NCI-H1092 treated with DMSO at 0.1 percent for 48 hours (cell line): ENCODE data around the gene MYO10.
"Not testable (repeated sequence)": the region's sequence is repeated elsewhere in the genome, so short reads cannot be mapped to it uniquely, and the experiment has no call there.

ENCODE experiments used
- DNase-seq: peaks from one replicate; lab custom pipeline; 2025; lab: John Stamatoyannopoulos, UW

MYO10 gene

DNA sequence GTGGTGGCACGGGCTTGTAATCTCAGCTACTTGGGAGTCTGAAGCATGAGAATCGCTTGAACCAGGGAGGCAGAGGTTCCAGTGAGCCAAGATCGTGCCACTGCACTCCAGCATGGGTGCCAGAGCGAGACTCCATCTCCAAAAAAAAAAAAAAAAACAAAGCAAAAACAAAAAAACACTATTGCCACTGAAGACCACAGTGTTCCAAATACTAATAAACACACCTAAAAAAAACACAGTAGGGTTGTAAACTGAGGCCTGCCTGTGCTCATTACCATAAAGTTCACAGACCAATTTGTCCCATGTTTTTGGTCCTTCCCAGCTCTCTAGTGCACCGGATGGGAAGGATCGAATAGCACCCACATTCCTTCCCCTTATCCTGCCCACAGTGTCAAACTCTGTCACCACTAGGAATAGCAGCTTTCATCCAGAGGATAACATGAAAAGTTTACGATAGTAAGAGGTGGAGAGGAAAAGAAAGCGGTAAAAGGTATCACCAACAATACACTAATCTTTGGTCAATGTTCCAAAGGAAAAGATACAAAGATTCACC is 49.2 kb downstream of the MYO10 start:
- DNase-seq, result no peak

- DNase-seq, result no peak
These were observed 49.7 kb downstream of the MYO10 start for GRCh38 chr5:16886366-16886736.

GRCh38 chr5:16885635-16886365 is 50.3 kb downstream of the MYO10 start:
- no peak for DNase-seq

DNA sequence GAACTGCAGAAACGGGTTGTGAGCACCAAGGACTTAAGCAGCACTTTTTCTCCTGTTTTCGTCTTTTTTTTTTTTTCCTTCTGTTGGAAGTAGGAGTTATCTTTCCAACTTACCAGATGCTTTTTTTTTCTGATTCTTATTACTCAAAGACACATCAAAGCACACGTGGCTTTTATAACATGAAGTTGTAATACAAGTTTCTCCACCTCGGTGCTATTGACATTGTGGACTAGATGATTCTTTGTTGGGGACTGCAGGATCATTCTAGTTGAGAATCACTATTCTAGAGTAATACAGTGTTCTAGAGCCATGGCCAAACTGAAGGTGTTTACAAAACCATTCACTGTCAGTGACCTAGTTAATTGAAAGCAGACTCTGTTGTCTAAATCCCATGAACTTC is 51.5 kb downstream of the MYO10 start:
- DNase-seq, result no peak

- no peak for DNase-seq
These were observed 52.3 kb downstream of the MYO10 start for GRCh38 chr5:16883806-16884205.

GRCh38 chr5:16883176-16883575 is 52.9 kb downstream of the MYO10 start:
- no peak for DNase-seq

GRCh38 chr5:16881251-16881650 is 54.8 kb downstream of the MYO10 start:
- no peak for DNase-seq

DNA sequence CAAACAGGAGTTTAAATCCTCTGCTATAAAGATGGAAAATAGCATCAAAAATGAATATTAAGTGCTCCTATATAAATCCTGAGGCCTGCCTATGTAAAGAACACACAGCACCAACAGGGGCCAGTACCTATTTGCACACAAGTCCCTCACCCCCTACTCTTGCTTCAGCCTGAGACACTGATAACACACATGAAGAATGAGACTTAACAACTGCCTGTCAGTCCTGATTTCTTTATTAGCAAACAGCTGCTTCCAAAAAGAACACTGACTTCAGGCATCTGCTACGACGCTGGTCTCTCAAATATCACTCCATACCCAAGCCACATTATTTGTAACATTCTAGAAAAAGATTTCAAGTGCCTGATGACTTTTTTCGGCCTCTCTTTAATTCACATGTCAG is 55.5 kb downstream of the MYO10 start:
- no peak for DNase-seq

GRCh38 chr5:16879650-16880049 is 56.4 kb downstream of the MYO10 start:
- DNase-seq, result no peak

- no peak for DNase-seq
These were observed 56.9 kb downstream of the MYO10 start for GRCh38 chr5:16879191-16879590.

- DNase-seq, result no peak
These were observed 58.7 kb downstream of the MYO10 start for GRCh38 chr5:16877267-16877935.

- not testable (repeated sequence) for DNase-seq
These were observed 61.7 kb downstream of the MYO10 start for GRCh38 chr5:16874424-16874823.

- no peak for DNase-seq
These were observed 64.2 kb downstream of the MYO10 start for GRCh38 chr5:16871746-16872339.

DNA sequence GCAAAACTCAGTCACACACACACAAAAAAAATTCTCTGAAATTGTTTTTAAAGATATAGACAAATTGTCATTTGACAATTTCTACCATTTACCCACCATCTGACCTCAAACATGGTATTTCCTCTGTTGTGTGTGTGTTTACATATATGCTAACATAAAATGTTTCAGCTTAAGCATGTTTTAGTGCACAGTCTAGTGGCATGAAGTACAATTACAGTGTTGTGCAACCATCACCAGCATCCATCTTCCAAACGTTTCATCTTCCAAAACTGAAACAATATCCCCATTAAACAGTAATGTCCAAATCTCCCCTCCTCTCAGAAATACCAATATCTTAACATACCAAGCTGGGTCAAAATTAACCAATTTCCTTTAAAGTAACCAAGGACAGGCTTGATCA is 65.2 kb downstream of the MYO10 start:
- no peak for DNase-seq

- no peak for DNase-seq
These were observed 66.0 kb downstream of the MYO10 start for GRCh38 chr5:16869821-16870796.

GRCh38 chr5:16867577-16867953 is 68.5 kb downstream of the MYO10 start:
- DNase-seq, result no peak

DNA sequence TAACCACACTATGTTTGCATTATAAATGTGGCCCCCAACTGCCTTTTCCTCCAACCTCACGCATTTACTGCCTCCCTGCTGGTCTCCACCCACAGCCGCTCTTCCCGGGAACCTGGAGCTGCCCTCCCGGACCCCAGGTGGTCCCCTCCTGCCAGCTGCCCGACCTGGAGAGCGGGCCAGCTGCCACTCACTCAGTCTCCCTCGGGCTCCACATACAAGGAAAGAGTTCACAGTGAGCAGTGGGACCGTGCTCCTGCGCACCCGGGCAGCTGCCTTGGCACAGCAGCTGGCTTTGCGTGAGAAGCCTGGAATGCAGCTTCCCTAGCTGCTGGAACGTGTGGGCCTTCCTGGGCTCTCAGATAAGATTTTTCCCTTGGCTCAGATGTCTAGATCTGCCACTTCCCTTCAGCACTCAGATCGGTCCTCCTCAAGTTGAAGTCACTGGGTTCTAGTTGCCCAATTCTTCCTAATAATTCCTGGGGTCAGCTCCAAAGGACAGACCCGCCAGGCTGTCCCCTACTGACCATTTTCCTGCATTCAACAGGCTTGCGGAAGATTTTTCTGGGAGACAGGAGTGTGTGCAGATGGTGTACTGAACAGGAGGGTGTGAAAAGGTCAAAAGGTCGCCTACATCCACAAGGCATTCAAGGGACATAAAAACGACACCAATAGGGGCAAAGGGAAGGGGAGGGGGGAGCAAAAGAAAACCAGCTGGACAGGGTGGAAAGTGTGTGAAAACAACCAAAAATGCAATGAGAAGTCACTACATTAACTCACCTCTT is 69.1 kb downstream of the MYO10 start:
- DNase-seq, result peak; percentile 72

GRCh38 chr5:16866273-16866672 is 69.8 kb downstream of the MYO10 start:
- DNase-seq, result peak; percentile 42

GRCh38 chr5:16865151-16865550 is 70.9 kb downstream of the MYO10 start:
- DNase-seq, result no peak

- DNase-seq, result no peak
These were observed 71.4 kb downstream of the MYO10 start for GRCh38 chr5:16864631-16865131.

DNA sequence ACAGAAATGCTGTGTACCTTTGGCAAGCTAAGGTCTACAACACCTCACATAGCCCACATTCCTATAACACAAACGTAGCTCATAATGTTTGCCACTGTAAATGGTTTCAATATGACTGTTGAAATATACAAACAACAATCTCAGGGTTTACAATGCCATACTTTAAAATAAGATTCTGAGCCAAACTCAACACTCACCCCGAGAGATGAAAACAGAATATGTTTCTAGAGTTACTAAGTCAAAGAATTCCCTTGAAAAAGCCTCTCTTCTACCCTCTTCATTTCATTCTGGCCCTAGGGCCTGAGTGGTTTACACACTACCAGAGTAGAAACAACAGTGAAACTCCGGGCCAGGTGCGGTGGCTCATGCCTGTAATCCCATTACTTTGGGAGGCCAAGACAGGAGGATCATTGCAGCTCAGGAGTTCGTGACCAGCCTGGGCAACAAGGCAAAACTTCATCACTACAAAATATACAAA is 72.6 kb downstream of the MYO10 start:
- DNase-seq, result no peak
